ENCODE data around the gene BET1. TPM values are rescaled to one million over a fixed set of nuclear protein-coding genes. Genes with fewer than 3 reads are reported as not detected.

Gene BET1
- total RNA-seq, 2 experiments from 2014 or later = 13.7 to 15.9 TPM

DNA sequence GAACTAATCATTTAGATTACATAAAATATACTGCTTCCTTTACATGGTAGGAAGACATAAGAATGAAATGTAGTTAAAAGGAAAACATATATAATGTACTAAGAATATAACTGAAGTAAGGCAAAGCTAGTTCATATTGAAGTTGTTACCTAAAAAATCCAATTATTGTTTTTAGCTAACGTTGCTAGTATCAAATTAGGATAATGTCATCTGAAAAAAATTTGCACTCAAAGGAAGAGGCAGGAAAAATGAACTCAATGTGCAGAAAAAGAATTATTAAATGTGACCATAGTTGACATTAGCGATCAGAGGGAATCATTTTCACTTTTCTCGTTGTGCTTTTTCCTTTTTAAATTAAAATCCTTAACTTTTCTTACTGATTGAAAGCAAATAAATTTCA lies 1.6 kb upstream of the BET1 start:
- no peak for DNase-seq
- H3K9me3 Mint-ChIP-seq (ENCODE audit: insufficient read depth) = no peaks in the 10 kb centered on the region
- H3K4me3 Mint-ChIP-seq = no peak overlapping the region
- ATAC-seq = no peak
- H3K36me3 Mint-ChIP-seq (ENCODE audit: low read depth) = peaks cover 3% of the 10 kb centered on the region
- ChIA-PET CTCF (no interaction called here), POLR2A (no interaction called here)
- peaks cover 28% of the 10 kb centered on the region for H3K4me1 Mint-ChIP-seq (ENCODE audit: low read depth)
- peaks cover 13% of the 10 kb centered on the region for H3K27me3 Mint-ChIP-seq (ENCODE audit: low read depth)
- H3K27ac Mint-ChIP-seq = no peak overlapping the region

DNA sequence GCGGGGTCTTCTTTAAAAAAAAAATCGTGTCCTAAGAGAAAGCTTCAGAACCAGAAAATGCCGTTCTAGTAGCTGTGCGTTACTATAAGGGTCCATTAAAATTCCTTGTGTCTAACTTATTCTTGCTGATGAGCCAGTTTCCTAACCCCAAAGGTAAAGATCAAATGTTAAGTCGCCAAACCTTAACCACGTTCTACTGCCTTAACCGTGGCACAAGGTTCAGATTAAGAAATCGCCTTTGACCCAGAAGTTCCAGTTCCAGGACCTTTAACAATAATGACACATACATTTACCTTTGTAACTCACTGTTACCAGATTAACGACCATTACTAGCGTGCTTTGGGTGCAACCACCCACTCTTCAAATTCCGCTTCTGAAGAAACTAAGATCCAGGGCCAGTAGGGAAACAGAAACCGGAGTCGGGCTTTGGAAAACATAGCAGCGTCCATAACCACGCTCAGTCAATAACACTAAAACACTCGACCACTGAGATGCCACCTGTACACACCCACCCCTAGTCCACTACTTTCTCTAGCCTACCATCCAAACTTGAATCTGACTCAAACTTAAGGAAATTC lies 620 bp downstream of the BET1 start:
- peak overlapping the region; percentile 97 for H3K27ac Mint-ChIP-seq
- peak overlapping the region; percentile 98 for H3K4me3 Mint-ChIP-seq
- H3K9me3 Mint-ChIP-seq (ENCODE audit: insufficient read depth) = no peaks in the 10 kb centered on the region
- peaks cover 13% of the 10 kb centered on the region for H3K27me3 Mint-ChIP-seq (ENCODE audit: low read depth)
- DNase-seq (peak; percentile 23), ATAC-seq (peak; percentile 41)
- peaks cover 4% of the 10 kb centered on the region for H3K36me3 Mint-ChIP-seq (ENCODE audit: low read depth)
- ChIA-PET POLR2A (interaction anchor here (0.6 kb wide), 1 partner anchor 17 kb away, joined by 4 read pairs; no protein-coding TSS in a partner anchor), CTCF (interaction anchor here (0.8 kb wide), 1 partner anchor 86 kb away, joined by 3 read pairs; no protein-coding TSS in a partner anchor)
- H3K4me1 Mint-ChIP-seq (ENCODE audit: low read depth) = peaks cover 28% of the 10 kb centered on the region

DNA sequence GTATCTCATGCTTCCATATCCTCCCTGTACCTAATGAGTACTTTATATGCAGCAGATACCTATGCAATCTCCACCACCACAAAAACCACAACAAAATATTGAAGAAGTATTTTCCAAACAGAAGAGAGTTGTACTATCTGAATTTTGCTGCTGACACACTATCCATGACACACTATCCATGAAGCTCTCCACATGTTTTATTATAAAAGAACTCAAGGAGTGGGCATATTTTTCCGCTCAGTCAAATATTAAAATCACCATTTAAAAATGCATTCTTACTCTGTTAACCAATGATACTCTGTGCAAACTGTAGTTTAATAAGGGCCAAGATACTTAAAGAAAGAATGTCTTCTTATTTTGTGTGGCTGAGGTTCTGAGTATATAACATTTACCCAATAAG lies 2.8 kb downstream of the BET1 start:
- no peak overlapping the region for H3K4me3 Mint-ChIP-seq
- H3K4me1 Mint-ChIP-seq (ENCODE audit: low read depth) = peaks cover 28% of the 10 kb centered on the region
- no peaks in the 10 kb centered on the region for H3K9me3 Mint-ChIP-seq (ENCODE audit: insufficient read depth)
- ChIA-PET POLR2A (no interaction called here), CTCF (no interaction called here)
- DNase-seq (no peak), ATAC-seq (no peak)
- no peak overlapping the region for H3K27ac Mint-ChIP-seq
- H3K36me3 Mint-ChIP-seq (ENCODE audit: low read depth) = peaks cover 8% of the 10 kb centered on the region
- peaks cover 6% of the 10 kb centered on the region for H3K27me3 Mint-ChIP-seq (ENCODE audit: low read depth)

DNA sequence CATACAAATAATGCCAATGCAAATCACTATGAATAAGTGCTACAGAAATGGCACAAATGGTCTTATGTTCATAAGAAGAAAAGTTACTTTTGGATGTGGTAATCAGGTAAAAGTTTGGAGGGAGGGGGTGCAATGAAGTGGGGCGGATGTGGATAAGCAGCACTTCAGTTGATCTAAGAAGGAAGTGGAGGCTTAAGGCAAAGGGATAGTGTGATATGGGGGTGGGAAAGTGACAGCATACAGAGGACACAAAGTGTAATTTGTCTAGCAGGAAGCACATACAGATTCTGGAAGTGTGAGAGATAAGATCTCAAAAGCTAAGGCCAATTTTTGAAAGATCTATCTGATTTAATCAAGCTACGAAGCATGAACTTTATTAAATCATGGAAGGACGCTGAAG lies 6.3 kb downstream of the BET1 start:
- Mint-ChIP-seq H3K27me3 (ENCODE audit: low read depth) (no peaks in the 10 kb centered on the region), H3K27ac (no peak overlapping the region), H3K36me3 (ENCODE audit: low read depth) (peaks cover 13% of the 10 kb centered on the region), H3K4me1 (ENCODE audit: low read depth) (peaks cover 13% of the 10 kb centered on the region), H3K4me3 (no peak overlapping the region), H3K9me3 (ENCODE audit: insufficient read depth) (no peaks in the 10 kb centered on the region)
- ATAC-seq (no peak), DNase-seq (no peak)
- POLR2A ChIA-PET = no interaction called here
- CTCF ChIA-PET = no interaction called here

DNA sequence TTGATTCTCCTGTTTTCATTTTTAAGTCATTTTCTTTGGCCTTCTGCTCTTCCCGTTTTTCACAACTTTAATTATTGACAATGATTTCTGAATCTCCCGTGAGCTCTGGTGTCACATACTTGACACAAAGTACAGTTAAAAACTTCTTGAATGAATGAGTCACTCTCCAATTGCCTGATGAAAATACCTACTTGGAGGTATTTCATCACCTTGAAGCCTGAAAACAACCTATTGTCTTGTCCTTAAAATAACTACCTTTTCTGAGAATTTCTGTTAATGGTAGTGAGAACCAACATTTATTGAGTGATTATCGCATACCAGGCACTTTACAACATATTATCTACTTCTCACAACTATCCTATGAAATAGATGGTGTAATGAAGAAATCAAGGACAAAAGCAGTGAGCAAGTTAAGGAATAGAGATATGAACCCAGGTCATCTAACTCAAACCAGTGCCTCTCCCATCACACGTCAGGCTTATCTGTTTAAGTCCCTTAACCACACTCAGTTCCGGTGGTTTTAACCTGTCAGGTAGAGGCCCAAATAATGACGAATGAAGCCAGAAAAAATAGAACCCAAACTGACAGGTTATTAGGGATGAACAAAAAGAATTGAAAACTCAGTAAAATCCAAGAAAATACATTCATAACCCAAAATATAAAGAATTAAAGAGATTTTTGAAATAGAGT lies 11.6 kb downstream of the BET1 start:
- H3K4me1 Mint-ChIP-seq (ENCODE audit: low read depth) = peaks cover 8% of the 10 kb centered on the region
- ATAC-seq = no peak
- POLR2A ChIA-PET = no interaction called here
- H3K9me3 Mint-ChIP-seq (ENCODE audit: insufficient read depth) = no peaks in the 10 kb centered on the region
- no peak overlapping the region for H3K4me3 Mint-ChIP-seq
- H3K36me3 Mint-ChIP-seq (ENCODE audit: low read depth) = peaks cover 7% of the 10 kb centered on the region
- DNase-seq = no peak
- CTCF ChIA-PET = no interaction called here
- no peaks in the 10 kb centered on the region for H3K27me3 Mint-ChIP-seq (ENCODE audit: low read depth)
- H3K27ac Mint-ChIP-seq = no peak overlapping the region

DNA sequence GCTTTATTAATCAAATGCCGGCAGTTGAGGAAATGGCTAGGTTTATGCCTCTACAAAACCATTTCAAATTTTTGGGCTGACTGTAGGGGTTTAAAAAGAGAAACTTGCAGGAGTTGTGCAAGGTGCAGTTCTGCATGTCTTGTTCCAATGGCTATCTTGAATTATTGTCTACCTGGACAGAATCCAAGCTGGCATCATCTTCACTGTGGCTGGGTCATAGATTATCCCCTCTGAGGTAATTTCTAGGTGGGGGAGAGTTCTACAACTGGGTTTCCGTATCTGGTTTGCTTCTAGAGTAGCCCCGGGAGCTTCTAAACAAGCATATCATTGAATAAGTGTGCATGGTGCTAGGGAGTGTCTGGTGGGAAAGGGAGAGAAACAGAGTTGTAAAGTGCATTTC lies 16.9 kb downstream of the BET1 start:
- ChIA-PET CTCF (no interaction called here), POLR2A (no interaction called here)

DNA sequence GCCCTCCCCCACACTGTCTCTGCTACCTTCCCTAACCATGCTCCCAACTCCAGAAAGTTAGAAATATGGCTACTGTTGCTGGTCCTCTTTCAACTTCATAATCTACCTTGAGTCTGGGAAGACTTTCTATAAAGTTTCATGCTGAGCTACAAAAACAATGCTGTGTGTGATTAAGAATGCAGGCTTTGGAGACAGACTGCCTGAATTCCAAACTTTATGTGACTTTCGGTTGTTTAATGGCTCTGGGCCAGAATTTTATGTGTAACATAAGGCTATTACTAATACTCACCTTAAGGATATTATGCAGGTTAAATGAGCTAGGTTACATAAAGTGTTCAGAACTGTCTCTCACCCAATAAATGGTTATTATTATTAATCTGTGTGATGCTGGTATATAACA lies 19.1 kb downstream of the BET1 start:
- Mint-ChIP-seq H3K36me3 (ENCODE audit: low read depth) (no peaks in the 10 kb centered on the region), H3K4me1 (ENCODE audit: low read depth) (no peaks in the 10 kb centered on the region), H3K9me3 (ENCODE audit: insufficient read depth) (no peaks in the 10 kb centered on the region), H3K27ac (no peak overlapping the region), H3K4me3 (no peak overlapping the region), H3K27me3 (ENCODE audit: low read depth) (no peaks in the 10 kb centered on the region)
- ATAC-seq = no peak
- DNase-seq = no peak
- CTCF ChIA-PET = no interaction called here
- POLR2A ChIA-PET = no interaction called here

More for the DNA sequence above, 16.9 kb downstream of the BET1 start:
- no peak overlapping the region for H3K27ac Mint-ChIP-seq
- H3K9me3 Mint-ChIP-seq (ENCODE audit: insufficient read depth) = no peaks in the 10 kb centered on the region
- peaks cover 1% of the 10 kb centered on the region for H3K36me3 Mint-ChIP-seq (ENCODE audit: low read depth)
- H3K4me1 Mint-ChIP-seq (ENCODE audit: low read depth) = peaks cover under 1% of the 10 kb centered on the region
- ATAC-seq = no peak
- H3K27me3 Mint-ChIP-seq (ENCODE audit: low read depth) = no peaks in the 10 kb centered on the region
- H3K4me3 Mint-ChIP-seq = no peak overlapping the region
- DNase-seq = no peak

DNA sequence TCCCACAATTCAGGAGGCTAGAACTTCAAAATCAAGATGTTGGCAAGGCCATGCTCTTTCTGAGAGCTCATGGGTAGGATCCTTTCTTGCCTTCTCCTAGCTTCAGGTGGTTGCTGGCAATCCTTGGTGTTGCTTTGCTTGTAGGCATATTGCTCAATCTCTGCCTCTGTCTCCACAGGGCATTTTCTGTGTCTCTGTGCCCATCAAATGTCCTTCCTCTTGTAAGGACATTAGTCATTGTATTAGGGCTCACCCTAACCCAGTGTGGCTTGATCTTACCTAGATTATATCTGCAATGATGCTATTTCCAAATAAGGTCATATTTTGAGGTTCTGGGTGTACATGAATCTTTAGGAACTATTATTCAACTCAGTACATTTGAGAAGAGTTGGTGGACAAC lies 20.1 kb downstream of the BET1 start:
- H3K4me3 Mint-ChIP-seq = no peak overlapping the region
- H3K27me3 Mint-ChIP-seq (ENCODE audit: low read depth) = no peaks in the 10 kb centered on the region
- CTCF ChIA-PET = no interaction called here
- no peaks in the 10 kb centered on the region for H3K4me1 Mint-ChIP-seq (ENCODE audit: low read depth)
- H3K36me3 Mint-ChIP-seq (ENCODE audit: low read depth) = no peaks in the 10 kb centered on the region
- H3K27ac Mint-ChIP-seq = no peak overlapping the region
- POLR2A ChIA-PET = interaction anchor here (0.6 kb wide), 1 partner anchor 62 kb away, joined by 3 read pairs; no protein-coding TSS in a partner anchor
- DNase-seq (no peak), ATAC-seq (no peak)
- H3K9me3 Mint-ChIP-seq (ENCODE audit: insufficient read depth) = no peaks in the 10 kb centered on the region

DNA sequence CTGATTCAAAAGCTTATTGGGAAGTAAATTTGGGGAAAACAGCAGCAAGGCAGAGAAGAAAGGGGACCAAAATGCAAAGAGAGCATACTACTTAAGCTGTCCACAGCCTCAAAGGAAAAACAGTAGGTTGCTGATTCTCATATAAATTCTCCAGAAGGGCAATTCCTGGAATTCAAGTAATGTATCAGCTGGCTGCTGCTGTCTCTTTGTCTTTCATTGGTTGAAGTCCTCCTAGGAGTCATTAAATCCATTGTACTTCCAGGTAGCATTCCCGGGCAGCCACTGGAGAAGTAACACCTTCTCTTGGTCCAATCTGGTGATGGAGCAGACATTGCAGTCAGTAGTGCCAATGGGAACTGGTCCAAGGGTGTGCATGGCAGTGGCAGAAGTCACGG lies 22.7 kb downstream of the BET1 start:
- Mint-ChIP-seq H3K27ac (no peak overlapping the region), H3K36me3 (ENCODE audit: low read depth) (no peaks in the 10 kb centered on the region), H3K9me3 (ENCODE audit: insufficient read depth) (no peaks in the 10 kb centered on the region), H3K4me3 (no peak overlapping the region), H3K27me3 (ENCODE audit: low read depth) (no peaks in the 10 kb centered on the region), H3K4me1 (ENCODE audit: low read depth) (no peaks in the 10 kb centered on the region)
- no peak for ATAC-seq
- CTCF ChIA-PET = no interaction called here
- no peak for DNase-seq
- POLR2A ChIA-PET = no interaction called here

DNA sequence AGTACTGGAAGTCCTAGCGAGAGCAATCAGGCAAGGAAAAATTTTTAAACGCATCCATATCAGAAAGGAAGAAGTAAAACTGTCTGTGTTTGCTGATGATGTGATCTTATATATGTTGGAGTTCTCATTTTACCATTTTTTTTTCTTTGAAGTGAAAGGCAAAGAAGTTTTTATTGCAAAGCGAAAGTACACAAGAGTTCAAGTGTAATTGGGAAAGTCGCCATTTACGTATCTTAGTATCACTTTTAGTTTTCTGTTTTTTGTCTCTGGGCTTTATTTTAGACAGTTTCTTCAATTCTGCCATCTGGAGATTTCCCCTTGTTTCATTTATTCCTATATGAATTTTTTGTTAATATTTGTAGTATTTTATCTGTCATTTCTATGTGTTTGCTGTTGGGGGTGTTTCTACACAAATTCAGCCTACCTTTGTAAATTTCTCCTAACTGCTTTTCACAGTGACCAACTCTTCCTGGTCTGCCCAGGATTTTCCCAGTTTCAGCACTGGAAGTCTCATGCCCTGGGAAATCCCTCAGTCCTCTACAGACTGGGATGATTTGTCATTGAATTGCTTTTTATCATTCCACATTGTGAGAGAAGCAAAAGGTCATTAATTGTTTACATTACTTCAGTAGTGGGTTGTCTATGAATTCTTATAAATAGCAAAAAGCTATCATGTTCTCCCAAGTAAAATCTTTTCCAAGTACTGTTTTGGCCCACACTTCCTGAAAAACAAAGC lies 23.2 kb downstream of the BET1 start:
- H3K27me3 Mint-ChIP-seq (ENCODE audit: low read depth) = no peaks in the 10 kb centered on the region
- no peak for DNase-seq
- ChIA-PET POLR2A (no interaction called here), CTCF (no interaction called here)
- no peaks in the 10 kb centered on the region for H3K9me3 Mint-ChIP-seq (ENCODE audit: insufficient read depth)
- H3K27ac Mint-ChIP-seq = no peak overlapping the region
- H3K36me3 Mint-ChIP-seq (ENCODE audit: low read depth) = no peaks in the 10 kb centered on the region
- no peaks in the 10 kb centered on the region for H3K4me1 Mint-ChIP-seq (ENCODE audit: low read depth)
- no peak overlapping the region for H3K4me3 Mint-ChIP-seq
- ATAC-seq = no peak

DNA sequence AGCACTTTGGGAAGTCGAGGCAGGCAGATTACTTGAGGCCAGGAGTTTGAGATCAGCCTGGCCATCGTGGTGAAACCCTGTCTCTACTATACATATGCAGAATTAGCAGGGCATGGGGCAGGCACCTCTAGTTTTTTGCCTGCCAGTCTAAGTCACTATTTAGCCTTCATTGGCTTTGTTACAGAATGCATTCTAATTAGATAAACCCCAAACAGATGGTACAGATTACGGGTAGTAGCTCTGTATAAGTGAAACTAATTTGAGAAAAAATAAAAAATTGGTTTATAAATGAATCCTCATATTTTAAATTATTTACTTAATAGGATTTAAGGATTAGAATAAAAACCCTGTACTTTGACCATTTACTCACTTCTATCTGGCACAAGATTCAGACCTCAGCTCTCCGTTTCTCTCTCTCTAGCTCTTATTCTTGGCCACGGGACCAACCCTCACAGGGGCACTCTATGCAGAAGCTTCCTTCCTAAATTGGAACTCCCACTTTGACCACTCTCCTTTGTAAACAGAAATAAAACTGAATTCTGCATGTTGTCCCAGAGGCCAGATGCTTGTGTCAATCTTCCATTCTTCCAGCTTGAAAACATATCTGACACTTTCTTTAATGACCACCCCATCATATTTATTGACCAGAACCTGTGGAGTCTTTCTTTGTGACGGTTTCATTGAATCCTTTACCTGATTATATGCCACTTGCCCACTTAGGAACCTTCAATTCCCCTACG lies 26.8 kb downstream of the BET1 start:
- Mint-ChIP-seq H3K4me3 (no peak overlapping the region), H3K27ac (no peak overlapping the region), H3K27me3 (ENCODE audit: low read depth) (no peaks in the 10 kb centered on the region), H3K9me3 (ENCODE audit: insufficient read depth) (no peaks in the 10 kb centered on the region), H3K36me3 (ENCODE audit: low read depth) (no peaks in the 10 kb centered on the region), H3K4me1 (ENCODE audit: low read depth) (no peaks in the 10 kb centered on the region)
- POLR2A ChIA-PET = no interaction called here
- no peak for DNase-seq
- CTCF ChIA-PET = no interaction called here
- ATAC-seq = no peak

DNA sequence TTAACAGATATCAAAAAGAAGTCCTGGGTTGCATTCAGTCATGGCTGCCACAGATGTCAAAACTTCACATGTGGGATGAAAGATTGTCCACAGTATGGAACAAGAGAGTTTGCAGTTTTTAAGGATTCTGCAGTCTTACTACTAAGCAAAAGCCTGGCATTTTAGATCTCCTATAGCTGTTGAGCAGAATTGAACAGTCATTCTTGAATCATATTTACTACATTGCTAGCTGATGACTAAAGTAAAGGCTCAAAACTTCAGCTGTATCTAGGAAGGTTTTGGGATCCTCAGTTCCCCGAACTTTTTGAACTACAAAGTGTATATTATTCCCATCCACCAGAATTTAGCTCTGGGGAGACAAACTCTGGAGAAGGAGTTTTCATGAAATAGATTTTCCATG lies 31.0 kb downstream of the BET1 start:
- DNase-seq (no peak), ATAC-seq (no peak)
- CTCF ChIA-PET = interaction anchor here (0.7 kb wide), 1 partner anchor 258 kb away, joined by 3 read pairs; no protein-coding TSS in a partner anchor
- Mint-ChIP-seq H3K27me3 (ENCODE audit: low read depth) (no peaks in the 10 kb centered on the region), H3K4me3 (no peak overlapping the region), H3K4me1 (ENCODE audit: low read depth) (no peaks in the 10 kb centered on the region), H3K9me3 (ENCODE audit: insufficient read depth) (no peaks in the 10 kb centered on the region), H3K36me3 (ENCODE audit: low read depth) (no peaks in the 10 kb centered on the region), H3K27ac (no peak overlapping the region)
- POLR2A ChIA-PET = no interaction called here
